Spleen (tissue), 7 donors: ENCODE data around the gene TANC1.

Experiments used
- CTCF ChIP-seq, 11 experiments: fragments of 200-600 bp in 7 of 11; fragments of 450-650 bp in 4 of 11; sonication (generic) in 4 of 11; IDR thresholded peaks in 8 of 11; conservative IDR thresholded peaks in 3 of 11; 1 replicate in 7 of 11; 2 replicates in 4 of 11; pipeline versions ENCODE4 v1.4.0 to v1.8.0; 2016 to 2021; ENCODE audit warnings: antibody characterized with exemption in 11 of 11, inconsistent platforms in 4 of 11, mild to moderate bottlenecking in 1 of 11
- POLR2A ChIP-seq, 3 donors: fragments of 450-650 bp; IDR thresholded peaks; one replicate each; pipeline ENCODE4 v1.5.1; 2017; ENCODE audit warnings: antibody characterized with exemption in 3 of 3, mild to moderate bottlenecking in 1 of 3
- POLR2AphosphoS5 ChIP-seq, 3 donors: sonication (generic); formaldehyde crosslinking; IDR thresholded peaks; one replicate each; pipeline ENCODE4 v1.5.1; 2017; ENCODE audit warnings: antibody characterized with exemption in 3 of 3
- donor health status: DM: no; HTN: no; CAD: no; lungs with moderate emphysema.
- donor health status: DM: no; HTN: no; CAD: no.
- donor health status: DM: no; HTN: no; CAD: no.

GRCh38 chr2:159046966-159047365 is 78.5 kb downstream of the TANC1 start:
- TF ChIP-seq CTCF (IDR thresholded peaks at IDR 0.05 in 8 of 11, conservative IDR thresholded peaks at IDR 0.05 in 3 of 11) = no peak
- TF ChIP-seq POLR2A (IDR thresholded peaks at IDR 0.05) = no peak
- no peak for TF ChIP-seq POLR2AphosphoS5 (IDR thresholded peaks at IDR 0.05)
